Endothelial cell of umbilical vein (primary cell): ENCODE data around the gene MTG2. TPM values are rescaled to one million over a fixed set of nuclear protein-coding genes. Genes with fewer than 3 reads are reported as not detected.

Experiments used
- BruUV-seq: library from RNA; stranded (reverse); fragments of 400-500 nt; replicated peaks from 2 replicates; lab custom pipeline; 2021; lab: Mats Ljungman, UMichigan
- CTCF ChIA-PET: fragments of 300-600, 350-600 bp; sonication (Branson Sonifier 250); formaldehyde crosslinking; loops from one replicate; lab custom pipeline; 2021; ENCODE audit warnings: antibody characterized with exemption, inconsistent platforms; lab: Charles Lee
- POLR2A ChIA-PET: fragments of 300-600, 350-600 bp; sonication (Branson Sonifier 250); formaldehyde crosslinking; loops from one replicate; lab custom pipeline; 2021; ENCODE audit warnings: antibody characterized with exemption, inconsistent platforms; lab: Charles Lee
- DNase-seq: peaks from one replicate; pipeline ENCODE4 v3.0.0-alpha.2; 2011; ENCODE audit warnings: low read depth, low spot score
- FAIRE-seq: peaks from 2 replicates; lab custom pipeline; 2011; peaks lifted over from hg19 to GRCh38; lab: Jason Lieb, UNC
- H2AFZ ChIP-seq: 2 replicates; pipeline ENCODE4 v1.6.0; 2012; ENCODE audit warnings: low read depth, low read length, control low read depth, inconsistent platforms
- H3K27ac ChIP-seq: 2 replicates; pipeline ENCODE4 v1.5.1; 2011; ENCODE audit warnings: low read depth, mild to moderate bottlenecking, control low read depth, low read length, moderate library complexity; ENCODE audit not compliant: insufficient read depth
- H3K27me3 ChIP-seq, 2 experiments: 2 replicates each; pipeline versions ENCODE4 v1.6.0 to v1.6.1; 2011; ENCODE audit warnings: low read length in 2 of 2, mixed read lengths in 1 of 2; ENCODE audit not compliant: control insufficient read depth in 2 of 2, insufficient read depth in 2 of 2
- H3K36me3 ChIP-seq, 2 experiments: 2 replicates in 1 of 2; 3 replicates in 1 of 2; pipeline ENCODE4 v1.5.1; 2011; ENCODE audit warnings: low read length in 2 of 2, mild to moderate bottlenecking in 1 of 2, moderate library complexity in 1 of 2; ENCODE audit not compliant: control insufficient read depth in 2 of 2, insufficient read depth in 2 of 2; ENCODE audit errors: extremely low read depth in 1 of 2
- H3K4me1 ChIP-seq: 3 replicates; pipeline ENCODE4 v1.5.1; 2011; ENCODE audit warnings: mild to moderate bottlenecking, low read length; ENCODE audit not compliant: control insufficient read depth, insufficient read depth; ENCODE audit errors: extremely low read depth
- H3K4me2 ChIP-seq: 2 replicates; pipeline ENCODE4 v1.6.1; 2011; ENCODE audit warnings: low read length, control low read depth, mixed read lengths; ENCODE audit not compliant: insufficient read depth
- H3K4me3 ChIP-seq, 3 experiments: fragments of 200-600 bp in 1 of 3; sonication (generic), shearing (Covaris generic) in 1 of 3; replicated peaks in 1 of 3; 2 replicates each; pipeline ENCODE4 v1.5.1; 2011 to 2016; ENCODE audit warnings: control low read depth in 3 of 3, low read length in 3 of 3, mild to moderate bottlenecking in 2 of 3, inconsistent platforms in 1 of 3, low read depth in 1 of 3, moderate library complexity in 1 of 3; ENCODE audit not compliant: insufficient read depth in 1 of 3
- H3K79me2 ChIP-seq: 2 replicates; pipeline ENCODE4 v1.6.0; 2012; ENCODE audit warnings: low read length, inconsistent platforms; ENCODE audit not compliant: control insufficient read depth, insufficient read depth
- H3K9ac ChIP-seq: replicated peaks from 2 replicates; pipeline ENCODE3; 2011; ENCODE audit warnings: low read length, control low read depth; ENCODE audit not compliant: insufficient read depth; ENCODE audit errors: extremely low read depth
- H3K9me1 ChIP-seq: replicated peaks from 3 replicates; pipeline ENCODE4 v1.6.0; 2011; ENCODE audit warnings: mild to moderate bottlenecking, low read length; ENCODE audit not compliant: control insufficient read depth, insufficient read depth; ENCODE audit errors: extremely low read depth
- H3K9me3 ChIP-seq: replicated peaks from 2 replicates; pipeline ENCODE4 v1.5.1; 2012; ENCODE audit warnings: low read length, inconsistent platforms; ENCODE audit not compliant: control insufficient read depth, insufficient read depth
- H4K20me1 ChIP-seq: replicated peaks from 2 replicates; pipeline ENCODE3; 2011; ENCODE audit warnings: mild to moderate bottlenecking, low read length; ENCODE audit not compliant: control insufficient read depth, insufficient read depth; ENCODE audit errors: extremely low read depth
- CTCF ChIP-seq, 2 donors: IDR thresholded peaks; 1 replicate in 1 of 2; 2 replicates in 1 of 2; pipeline ENCODE4 v1.5.1; 2011; ENCODE audit warnings: low read length in 2 of 2, mild to moderate bottlenecking in 2 of 2, moderate library complexity in 2 of 2, control low read depth in 1 of 2, inconsistent platforms in 1 of 2, low read depth in 1 of 2; ENCODE audit not compliant: insufficient read depth in 1 of 2; ENCODE audit errors: extremely low read depth in 1 of 2
- EZH2 ChIP-seq: IDR thresholded peaks from 2 replicates; pipeline ENCODE4 v1.6.1; 2012; ENCODE audit warnings: borderline replicate concordance, low read depth, mild to moderate bottlenecking, moderate library complexity, low read length, inconsistent platforms; ENCODE audit not compliant: severe bottlenecking
- FOS ChIP-seq: IDR thresholded peaks from 2 replicates; pipeline ENCODE4 v1.6.1; 2011; ENCODE audit warnings: mild to moderate bottlenecking, low read length, moderate library complexity, borderline replicate concordance; ENCODE audit not compliant: insufficient read depth
- GATA2 ChIP-seq: IDR thresholded peaks from 2 replicates; pipeline ENCODE4 v1.7.0; 2011; ENCODE audit warnings: low read depth, mild to moderate bottlenecking, moderate library complexity, mixed read lengths, low read length; ENCODE audit not compliant: insufficient read length, insufficient read depth
- JUN ChIP-seq: IDR thresholded peaks from 2 replicates; pipeline ENCODE4 v1.6.1; 2011; ENCODE audit warnings: borderline replicate concordance, low read depth; ENCODE audit not compliant: insufficient read length, insufficient read depth
- MAX ChIP-seq: IDR thresholded peaks from 2 replicates; pipeline ENCODE4 v1.6.1; 2011; ENCODE audit not compliant: insufficient read depth, insufficient read length
- MYC ChIP-seq: IDR thresholded peaks from one replicate; pipeline ENCODE4 v1.6.1; 2011; ENCODE audit warnings: mild to moderate bottlenecking, low read depth, low read length
- POLR2A ChIP-seq: IDR thresholded peaks from 2 replicates; pipeline ENCODE4 v1.6.1; 2012; ENCODE audit warnings: low read depth, mild to moderate bottlenecking, control low read depth, low read length
- POLR2AphosphoS5 ChIP-seq: IDR thresholded peaks from 2 replicates; pipeline ENCODE4 v1.6.1; 2012; ENCODE audit warnings: low read depth, mild to moderate bottlenecking, control low read depth, low read length, moderate library complexity; ENCODE audit not compliant: insufficient read depth
- dilution Hi-C: fragments of 300-500 bp; cut with MboI; formaldehyde crosslinking; loops from one replicate; pipeline ENCODE4 v1.15.0; 2019; ENCODE audit warnings: low sequenced_read_pairs; ENCODE audit not compliant: extremely low pct_ligation_motif_present
- intact Hi-C: fragments of 100-400 bp; cut with micrococcal nuclease; formaldehyde crosslinking; loops from one replicate; pipeline ENCODE4 v1.10.0; 2022
- polyA plus RNA-seq, 4 experiments: library from polyadenylated mRNA; depleted of rRNA in 3 of 4; stranded (reverse) in 3 of 4; unstranded in 1 of 4; fragments of >200 nt; gene quantifications; 2 replicates each; pipeline versions ENCODE4 v1.2.1 to v1.2.3, GENCODE V29; 2011 to 2012; ENCODE audit warnings: missing spikeins in 1 of 4
- total RNA-seq: library from RNA; stranded (reverse); gene quantifications from 2 replicates; pipeline ENCODE4 v1.2.3, GENCODE V29; 2021

MTG2 gene
- total and polyA plus RNA-seq, 2 donors (not counting 3 experiments of a cell fraction or from before 2014, with no cell fraction given): 19.9 to 31.6 TPM

GRCh38 chr20:62222972-62223371 lies 40.1 kb downstream of the MTG2 start:
- H3K4me2 ChIP-seq: no peak overlapping the region
- dilution Hi-C loops: no loop called here
- no peaks in the 10 kb centered on the region for H3K9me1 ChIP-seq
- no peak for FAIRE-seq
- peaks cover 28 to 29% of the 10 kb centered on the region in 2 experiments for H3K27me3 ChIP-seq
- ChIA-PET POLR2A (no interaction called here), CTCF (no interaction called here)
- no peaks in the 10 kb centered on the region for H4K20me1 ChIP-seq
- H3K9me3 ChIP-seq: no peaks in the 10 kb centered on the region
- no peak overlapping the region for H3K4me3 ChIP-seq
- H3K9ac ChIP-seq: no peak overlapping the region
- no peaks in the 10 kb centered on the region for H3K36me3 ChIP-seq
- H2AFZ ChIP-seq: no peak overlapping the region
- no peaks in the 10 kb centered on the region for H3K79me2 ChIP-seq
- intact Hi-C loops: no loop called here
- no peak overlapping the region for H3K27ac ChIP-seq
- DNase-seq: no peak
- no TSS peak for BruUV-seq
- H3K4me1 ChIP-seq: peaks cover 3% of the 10 kb centered on the region
- TF ChIP-seq MAX (no peak), POLR2A (no peak), GATA2 (no peak), JUN (no peak), EZH2 (no peak), MYC (no peak), POLR2AphosphoS5 (no peak), CTCF (IDR thresholded peaks at IDR 0.05; ENCODE audit: extremely low read depth in 1 of 2, insufficient read depth in 1 of 2, low read depth in 1 of 2, low read length in 2 of 2) (no peak), FOS (no peak)
